HG03558 (cell line): Measurements from ENCODE around the gene ST6GALNAC6.

ENCODE experiments used
- ATAC-seq: cut with Tn5 transposase; IDR thresholded peaks from one replicate; pipeline ENCODE4 v1.9.1; 2021; ENCODE audit warnings: moderate number of reproducible peaks; ENCODE audit not compliant: unreplicated experiment; ENCODE audit errors: extremely low read depth

ST6GALNAC6 gene, protein sequence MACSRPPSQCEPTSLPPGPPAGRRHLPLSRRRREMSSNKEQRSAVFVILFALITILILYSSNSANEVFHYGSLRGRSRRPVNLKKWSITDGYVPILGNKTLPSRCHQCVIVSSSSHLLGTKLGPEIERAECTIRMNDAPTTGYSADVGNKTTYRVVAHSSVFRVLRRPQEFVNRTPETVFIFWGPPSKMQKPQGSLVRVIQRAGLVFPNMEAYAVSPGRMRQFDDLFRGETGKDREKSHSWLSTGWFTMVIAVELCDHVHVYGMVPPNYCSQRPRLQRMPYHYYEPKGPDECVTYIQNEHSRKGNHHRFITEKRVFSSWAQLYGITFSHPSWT

GRCh38 chr9:127899128-127899943 lies at the start of gene ST6GALNAC6:
Gene ST6GALNAC6 (minus strand): TSS chr9:127899603. CDS start chr9:127897981, 1,622 bp downstream.
- no peak for ATAC-seq

DNA sequence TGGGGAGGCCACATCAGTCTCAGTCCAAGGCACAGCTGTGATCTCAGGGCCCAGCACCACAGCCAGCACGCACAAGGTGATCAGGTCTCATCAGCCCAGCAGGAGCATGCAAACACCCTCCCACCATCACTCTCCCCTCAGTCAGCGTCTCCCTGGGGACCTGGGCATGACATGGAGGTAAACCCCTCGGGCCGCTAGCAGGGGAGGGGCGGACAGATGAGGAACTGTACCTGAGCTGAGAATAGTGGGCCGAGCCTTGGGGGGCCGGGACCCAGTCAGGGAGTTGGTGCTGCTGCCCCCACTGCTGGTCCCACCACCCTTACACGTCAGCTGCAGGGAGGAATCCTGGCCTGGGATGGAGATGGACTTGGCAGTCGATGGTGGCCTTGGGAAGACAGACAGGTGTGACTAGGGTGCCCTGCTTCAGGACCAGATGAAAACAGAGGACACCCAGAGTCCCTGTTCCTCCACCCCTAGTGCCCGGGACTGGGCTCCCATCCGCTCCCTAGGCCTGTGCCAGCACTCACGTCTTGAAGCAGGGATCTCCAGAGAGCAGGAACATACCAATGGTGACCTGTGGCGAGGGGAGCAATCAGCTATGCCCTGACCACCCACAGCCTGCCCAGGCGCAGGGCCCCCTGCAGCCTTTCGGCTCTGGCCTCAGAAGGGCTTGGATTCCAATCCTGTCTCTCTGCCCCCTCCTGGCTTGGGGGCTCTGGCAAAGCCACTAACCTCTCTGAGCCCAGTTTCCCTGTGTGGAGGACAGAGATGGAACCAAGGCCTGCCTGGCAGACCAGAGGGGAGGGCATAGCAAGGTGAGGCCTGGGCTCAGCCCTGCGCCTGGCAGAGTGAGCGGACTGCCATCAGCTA lies 48.7 kb upstream of the ST6GALNAC6 start:
- ATAC-seq = no peak

- no peak for ATAC-seq
Measured at GRCh38 chr9:127946728-127947127, 47.3 kb upstream of the ST6GALNAC6 start.

GRCh38 chr9:127945942-127946341 lies 46.5 kb upstream of the ST6GALNAC6 start:
- no peak for ATAC-seq

DNA sequence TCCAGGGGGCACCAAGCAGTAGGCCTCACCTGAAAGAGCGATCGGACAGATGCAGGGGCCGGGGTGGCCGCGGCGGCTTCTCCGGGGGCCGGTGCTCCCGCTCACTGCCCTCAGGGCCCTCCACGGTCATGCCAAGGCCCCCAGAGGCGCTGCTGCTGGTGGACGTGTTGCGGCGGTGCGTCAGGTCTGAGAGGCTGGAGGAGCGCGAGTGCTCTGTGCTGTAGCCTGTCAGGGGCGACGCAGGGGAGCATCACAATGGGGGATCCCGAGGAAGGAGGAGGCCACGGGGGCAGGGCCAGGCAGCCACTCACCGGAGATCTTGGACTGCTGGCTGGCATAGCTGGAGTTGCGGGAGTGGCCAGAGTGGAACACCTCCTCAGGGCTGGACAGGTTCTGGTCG lies 45.9 kb upstream of the ST6GALNAC6 start:
- no peak for ATAC-seq

- no peak for ATAC-seq
Measured at GRCh38 chr9:127944586-127945218, 45.3 kb upstream of the ST6GALNAC6 start.

DNA sequence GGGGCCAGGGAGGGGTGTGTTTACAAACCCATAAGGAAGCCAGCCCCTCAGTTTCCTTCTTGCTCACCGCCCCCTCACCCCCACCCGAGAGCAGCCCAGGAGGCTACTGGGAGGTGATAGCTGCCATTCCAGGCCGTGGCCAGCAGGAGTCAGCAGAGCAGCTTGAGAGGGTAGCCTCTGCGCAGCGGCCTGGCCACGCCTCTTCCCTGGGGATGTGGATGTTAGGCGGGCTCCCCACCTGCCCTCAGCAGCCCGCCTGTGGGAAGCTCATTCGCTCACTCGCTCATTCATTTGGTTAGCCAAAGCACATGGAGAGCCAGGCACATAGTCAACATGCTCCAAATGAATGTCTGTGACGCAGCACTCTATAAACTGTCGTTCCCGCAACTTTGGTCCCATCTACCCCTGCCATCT lies 44.3 kb upstream of the ST6GALNAC6 start:
- ATAC-seq = no peak

GRCh38 chr9:127943011-127943662 lies 43.7 kb upstream of the ST6GALNAC6 start:
- ATAC-seq = no peak

GRCh38 chr9:127942216-127943010 lies 43.0 kb upstream of the ST6GALNAC6 start:
- no peak for ATAC-seq

- ATAC-seq = no peak
Measured at GRCh38 chr9:127941961-127942215, 42.5 kb upstream of the ST6GALNAC6 start.

DNA sequence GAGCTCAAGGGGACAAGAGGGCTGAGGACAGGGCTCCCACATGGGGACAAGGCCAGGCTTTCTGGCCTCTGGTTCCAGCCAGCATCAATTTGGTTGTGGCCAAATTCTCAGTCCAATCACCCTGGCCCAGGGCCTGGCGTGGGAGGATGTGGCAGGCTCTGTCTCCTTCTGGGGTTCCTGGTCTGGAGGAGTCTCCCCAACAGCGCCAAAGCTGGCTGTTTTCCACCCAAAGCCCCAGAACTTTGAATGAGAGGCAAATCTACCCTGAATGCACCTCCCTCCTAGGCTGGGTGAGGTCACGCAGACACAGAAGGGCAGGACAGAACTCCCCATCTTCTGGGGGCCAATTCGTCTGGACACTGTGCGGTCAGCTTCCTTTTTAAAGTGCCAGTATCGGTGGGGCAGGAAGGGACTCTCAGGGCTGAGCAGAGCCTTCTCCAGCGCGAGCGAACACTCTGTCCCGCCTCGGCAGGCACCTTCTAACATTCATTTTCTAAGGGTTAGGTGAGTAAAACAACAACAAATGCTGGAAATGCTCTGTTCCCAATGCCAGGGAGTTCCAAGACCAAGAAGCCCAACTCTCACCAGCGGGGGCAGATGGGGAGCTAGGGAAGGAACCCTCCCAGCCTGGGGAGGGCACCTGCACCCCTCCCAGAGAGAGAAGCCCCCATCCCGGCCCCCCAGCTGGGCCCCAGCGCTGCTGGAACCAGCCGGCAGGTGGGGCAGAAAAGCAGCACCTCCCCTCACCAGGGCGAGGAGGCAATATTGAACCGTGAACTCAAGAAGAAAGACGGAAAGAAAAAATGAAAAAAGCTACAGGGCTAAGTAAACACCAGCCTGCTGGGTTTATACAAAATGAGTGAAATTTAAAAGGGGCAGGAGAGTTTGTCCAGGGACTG lies 41.9 kb upstream of the ST6GALNAC6 start:
- ATAC-seq = no peak

GRCh38 chr9:127940593-127940992 lies 41.2 kb upstream of the ST6GALNAC6 start:
- ATAC-seq = no peak

- no peak for ATAC-seq
Measured at GRCh38 chr9:127938298-127938690, 38.9 kb upstream of the ST6GALNAC6 start.

DNA sequence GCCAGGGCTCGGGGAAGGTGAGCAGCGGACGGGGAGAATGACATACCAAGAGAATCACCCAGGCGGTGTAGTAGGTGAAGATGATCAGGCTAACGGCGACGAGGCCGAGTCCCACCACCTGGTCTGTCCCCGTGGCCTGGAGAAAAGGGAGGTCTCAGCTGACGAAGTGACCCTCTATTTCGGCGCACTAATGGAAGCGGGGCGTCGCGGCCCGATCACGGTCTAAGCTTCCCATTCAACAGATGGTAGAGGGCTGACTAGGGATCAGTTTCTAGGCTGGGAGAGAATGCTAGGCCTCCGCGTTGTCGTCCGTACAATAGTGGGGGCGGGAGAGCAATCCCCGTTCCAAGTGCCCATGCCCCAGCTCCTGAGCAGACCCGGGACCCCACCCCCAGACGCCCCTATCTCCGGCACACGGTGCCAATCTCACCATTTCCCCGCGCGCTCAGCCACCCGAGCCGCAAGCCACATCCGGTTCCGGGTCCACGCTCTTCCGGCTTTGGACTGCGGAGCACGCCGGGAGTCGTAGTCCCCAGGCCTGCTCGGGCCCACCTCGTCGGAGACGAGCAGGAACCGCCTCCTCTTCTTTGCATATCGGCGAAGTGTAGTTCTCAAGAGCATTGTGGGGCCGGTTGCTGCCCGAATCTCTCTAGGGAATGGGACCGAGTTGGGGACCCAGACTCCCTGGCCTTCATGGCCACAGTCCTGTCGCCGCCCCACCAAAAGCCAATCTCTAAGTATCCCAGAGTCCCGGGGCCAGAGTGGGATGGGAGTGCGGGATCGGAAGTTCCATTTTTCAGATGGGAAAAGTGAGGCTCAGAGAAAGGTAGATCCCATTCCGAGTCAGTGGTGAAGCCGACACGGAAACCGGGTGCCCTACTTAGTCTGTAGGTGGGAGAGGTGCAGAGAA lies 38.2 kb upstream of the ST6GALNAC6 start, which contains the start of gene DPM2:
TSS of gene DPM2 (minus strand) at position 467 of the 910 bp plus-strand sequence. CDS start at position 433, 34 bp downstream.
- ATAC-seq = peak; percentile 61

GRCh38 chr9:127937056-127937387 lies 37.6 kb upstream of the ST6GALNAC6 start:
- no peak for ATAC-seq

DNA sequence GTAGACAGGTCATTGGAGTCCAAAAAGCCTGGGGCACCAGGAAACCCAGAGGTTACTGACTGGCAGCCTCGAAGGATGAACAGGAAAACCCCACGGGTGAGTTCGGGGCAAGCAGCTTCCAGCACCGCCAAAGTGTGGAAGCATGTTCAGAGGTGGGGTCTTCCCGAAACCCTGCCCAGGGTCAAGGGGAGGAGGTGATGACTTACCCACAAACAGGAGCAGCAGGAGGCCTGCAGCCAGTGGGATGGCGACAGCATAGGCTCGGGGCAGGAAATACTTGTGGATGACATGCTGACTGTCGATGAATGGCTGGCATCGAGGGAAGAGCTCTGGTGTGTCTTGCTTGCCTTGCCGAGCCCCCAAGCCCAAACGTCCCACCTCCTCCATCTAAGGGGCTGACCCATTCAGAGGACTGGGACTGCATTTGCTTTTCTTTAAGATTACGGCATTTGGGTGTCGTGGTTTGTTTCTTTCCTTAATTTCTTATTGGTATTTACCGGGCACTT lies 37.0 kb upstream of the ST6GALNAC6 start:
- ATAC-seq = no peak

DNA sequence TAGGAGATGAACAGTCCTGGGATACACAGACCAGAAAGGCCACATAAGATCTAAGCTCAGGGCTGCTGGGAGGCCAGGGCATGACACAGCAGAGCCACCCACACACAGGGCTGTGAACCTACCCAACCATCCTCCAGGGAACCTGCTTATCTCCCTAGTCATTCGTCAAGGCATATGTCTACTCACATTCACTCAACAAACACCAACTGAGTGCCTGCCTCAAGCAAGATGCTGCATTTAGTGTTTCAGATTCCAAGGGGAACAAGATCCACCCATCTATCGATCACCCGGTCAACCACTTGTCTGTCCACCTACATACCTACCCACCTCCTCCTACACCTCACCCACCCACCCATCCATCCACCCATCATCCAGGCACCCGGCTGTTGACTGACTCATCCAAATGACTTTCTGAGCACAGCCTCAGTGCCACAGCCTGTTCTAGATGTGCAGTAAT lies 36.4 kb upstream of the ST6GALNAC6 start:
- ATAC-seq = no peak
